IMR-90 (cell line): Measurements from ENCODE around the gene KLK5. TPM values are rescaled to one million over a fixed set of nuclear protein-coding genes. Genes with fewer than 3 reads are reported as not detected.

ENCODE experiments used
- ATAC-seq: fragments of 200-7000 bp; cut with Tn5 transposase; 2 replicates; pipeline ENCODE4 v1.9.1; 2020; ENCODE audit warnings: low read depth, mild to moderate bottlenecking, moderate library complexity
- BruUV-seq: library from RNA; stranded (reverse); fragments of 400-500 nt; replicated peaks from 2 replicates; lab custom pipeline; 2021; lab: Mats Ljungman, UMichigan
- CTCF ChIA-PET: fragments of 300-600 bp; formaldehyde crosslinking; extraction: SDS; loops from one replicate; lab custom pipeline; 2021; ENCODE audit warnings: antibody characterized with exemption; lab: Yijun Ruan, JAX
- POLR2A ChIA-PET: fragments of 300-600 bp; sonication (Branson Sonifier 250); formaldehyde crosslinking; loops from one replicate; lab custom pipeline; 2022; ENCODE audit warnings: antibody characterized with exemption; ENCODE audit not compliant: unreplicated experiment; lab: Charles Lee
- DNase-seq: peaks from one replicate; pipeline ENCODE4 v3.0.0; 2013
- H2AFZ ChIP-seq: replicated peaks from 2 replicates; pipeline ENCODE3; 2013; ENCODE audit warnings: low read length, mild to moderate bottlenecking; ENCODE audit not compliant: poor library complexity
- H2AK5ac ChIP-seq: 2 replicates; pipeline ENCODE4 v1.6.1; 2013; ENCODE audit warnings: low read depth, low read length, inconsistent platforms
- H2AK9ac ChIP-seq: replicated peaks from 2 replicates; pipeline ENCODE3; 2013; ENCODE audit warnings: mild to moderate bottlenecking, low read depth, low read length, moderate library complexity; ENCODE audit not compliant: poor library complexity
- H2BK120ac ChIP-seq: 2 replicates; pipeline ENCODE4 v1.6.1; 2013; ENCODE audit warnings: low read depth, low read length, inconsistent platforms
- H2BK15ac ChIP-seq: 3 replicates; pipeline ENCODE4 v1.6.1; 2013; ENCODE audit warnings: low read depth, low read length, inconsistent platforms
- H2BK20ac ChIP-seq: 2 replicates; pipeline ENCODE4 v1.6.1; 2013; ENCODE audit warnings: low read depth, mild to moderate bottlenecking, inconsistent platforms, low read length, moderate library complexity
- H2BK5ac ChIP-seq: 2 replicates; pipeline ENCODE4 v1.6.1; 2013; ENCODE audit warnings: mild to moderate bottlenecking, low read depth, low read length, inconsistent platforms; ENCODE audit not compliant: poor library complexity, severe bottlenecking
- H3K14ac ChIP-seq: replicated peaks from 2 replicates; pipeline ENCODE4 v1.6.1; 2013; ENCODE audit warnings: low read depth, low read length, inconsistent platforms
- H3K18ac ChIP-seq: 2 replicates; pipeline ENCODE4 v1.6.1; 2013; ENCODE audit warnings: low read depth, low read length, control low read depth
- H3K23ac ChIP-seq: 2 replicates; pipeline ENCODE4 v1.6.1; 2013; ENCODE audit warnings: low read depth, low read length, inconsistent platforms
- H3K27ac ChIP-seq: 2 replicates; pipeline ENCODE4 v1.5.1; 2013; ENCODE audit warnings: mild to moderate bottlenecking, control low read depth, low read length; ENCODE audit not compliant: insufficient read depth
- H3K27me3 ChIP-seq: 2 replicates; pipeline ENCODE4 v1.6.1; 2013; ENCODE audit warnings: low read length; ENCODE audit not compliant: control insufficient read depth, insufficient read depth
- H3K36me3 ChIP-seq: 2 replicates; pipeline ENCODE4 v1.6.1; 2013; ENCODE audit warnings: low read length, mixed read lengths; ENCODE audit not compliant: control insufficient read depth, insufficient read depth
- H3K4ac ChIP-seq: 2 replicates; pipeline ENCODE4 v1.6.1; 2013; ENCODE audit warnings: low read depth, low read length, inconsistent platforms
- H3K4me1 ChIP-seq: 2 replicates; pipeline ENCODE4 v1.6.1; 2013; ENCODE audit warnings: low read length, mixed read lengths; ENCODE audit not compliant: control insufficient read depth, insufficient read depth
- H3K4me2 ChIP-seq: 2 replicates; pipeline ENCODE4 v1.6.1; 2013; ENCODE audit warnings: low read depth, mild to moderate bottlenecking, control low read depth, low read length, moderate library complexity
- H3K4me3 ChIP-seq: 2 replicates; pipeline ENCODE4 v1.5.1; 2013; ENCODE audit warnings: low read depth, mild to moderate bottlenecking, control low read depth, low read length, moderate library complexity; ENCODE audit not compliant: insufficient read depth
- H3K56ac ChIP-seq: 2 replicates; pipeline ENCODE4 v1.6.1; 2013; ENCODE audit warnings: low read length, inconsistent platforms; ENCODE audit not compliant: insufficient read depth; ENCODE audit errors: extremely low read depth
- H3K79me1 ChIP-seq, 2 experiments: 2 replicates each; pipeline ENCODE4 v1.6.1; 2013; ENCODE audit warnings: low read length in 2 of 2, inconsistent platforms in 1 of 2, low read depth in 1 of 2
- H3K9ac ChIP-seq: 2 replicates; pipeline ENCODE4 v1.6.1; 2013; ENCODE audit warnings: low read depth, low read length, control low read depth
- H3K9me1 ChIP-seq: 2 replicates; pipeline ENCODE4 v1.6.1; 2013; ENCODE audit warnings: low read length, inconsistent platforms; ENCODE audit not compliant: insufficient read depth
- H3K9me3 ChIP-seq: 2 replicates; pipeline ENCODE4 v1.6.1; 2013; ENCODE audit warnings: low read length; ENCODE audit not compliant: control insufficient read depth, insufficient read depth
- H4K20me1 ChIP-seq: 2 replicates; pipeline ENCODE4 v1.6.1; 2013; ENCODE audit warnings: low read length, inconsistent platforms; ENCODE audit not compliant: insufficient read depth
- H4K5ac ChIP-seq: 2 replicates; pipeline ENCODE4 v1.6.1; 2013; ENCODE audit warnings: mild to moderate bottlenecking, low read depth, low read length, control low read depth
- H4K8ac ChIP-seq, 2 experiments: 2 replicates each; pipeline ENCODE4 v1.6.1; 2013; ENCODE audit warnings: low read depth in 2 of 2, low read length in 2 of 2, control low read depth in 1 of 2, inconsistent platforms in 1 of 2
- H4K91ac ChIP-seq: 2 replicates; pipeline ENCODE4 v1.6.1; 2013; ENCODE audit warnings: low read depth, low read length, inconsistent platforms; ENCODE audit not compliant: insufficient read depth
- BHLHE40 ChIP-seq: fragments of 150-350 bp; IDR thresholded peaks from 2 replicates; pipeline ENCODE4 v1.6.1; 2016; ENCODE audit warnings: mild to moderate bottlenecking, low read depth, low read length
- ELK1 ChIP-seq: fragments of 150-350 bp; IDR thresholded peaks from 2 replicates; pipeline ENCODE4 v1.6.1; 2016; ENCODE audit warnings: low read depth, mild to moderate bottlenecking, low read length, moderate library complexity, borderline replicate concordance
- MAZ ChIP-seq: IDR thresholded peaks from 2 replicates; pipeline ENCODE4 v1.6.1; 2012; ENCODE audit warnings: low read depth, mild to moderate bottlenecking, low read length, improper control_type of control experiment, moderate library complexity, borderline replicate concordance
- MXI1 ChIP-seq: IDR thresholded peaks from 2 replicates; pipeline ENCODE4 v1.6.1; 2012; ENCODE audit warnings: low read depth, mild to moderate bottlenecking, low read length, moderate library complexity, borderline replicate concordance
- POLR2A ChIP-seq: IDR thresholded peaks from 2 replicates; pipeline ENCODE4 v1.6.1; 2012; ENCODE audit warnings: mild to moderate bottlenecking, low read depth, low read length
- RAD21 ChIP-seq: IDR thresholded peaks from 2 replicates; pipeline ENCODE4 v1.6.1; 2012; ENCODE audit warnings: low read length, improper control_type of control experiment
- RFX5 ChIP-seq: IDR thresholded peaks from 2 replicates; pipeline ENCODE4 v1.8.0; 2012; ENCODE audit warnings: low read depth, mild to moderate bottlenecking, low read length, moderate library complexity
- SMC3 ChIP-seq: fragments of 150-350 bp; IDR thresholded peaks from 2 replicates; pipeline ENCODE4 v1.6.1; 2016; ENCODE audit warnings: low read depth, mild to moderate bottlenecking, antibody characterized with exemption, low read length, moderate library complexity
- USF2 ChIP-seq: fragments of 150-350 bp; IDR thresholded peaks from 2 replicates; pipeline ENCODE4 v1.6.1; 2017; ENCODE audit warnings: mild to moderate bottlenecking, antibody characterized with exemption, low read length, low read depth
- WGBS, 2 experiments: methylation state at CpG; one replicate each; pipeline versions ENCODE4 v1.1.5 to v1.1.7; 2013; ENCODE audit warnings: missing lambda C conversion rate in 2 of 2; ENCODE audit not compliant: insufficient read length in 1 of 2; ENCODE audit errors: extremely low coverage in 2 of 2; 5-methylcytosine and 5-hydroxymethylcytosine counted together
- dilution Hi-C: fragments of 300-500 bp; cut with HindIII; formaldehyde crosslinking; loops from one replicate; pipeline ENCODE4 v1.14.3; 2018; ENCODE audit warnings: low sequenced_read_pairs; ENCODE audit not compliant: unreplicated experiment
- in situ Hi-C: fragments of 300-500 bp; cut with MboI; formaldehyde crosslinking; loops from 3 replicates; pipeline ENCODE4 v1.14.3; 2019; ENCODE audit warnings: low sequenced_read_pairs, inconsistent platforms, mixed read lengths
- intact Hi-C: fragments of 100-400 bp; cut with micrococcal nuclease; formaldehyde crosslinking; loops from 2 replicates; pipeline ENCODE4 v1.10.0; 2022
- polyA plus RNA-seq, 3 experiments: library from polyadenylated mRNA; depleted of rRNA; stranded (reverse); fragments of >200 nt; gene quantifications; 2 replicates each; pipeline ENCODE4 v1.2.3, GENCODE V29; 2012; ENCODE audit warnings: low replicate concordance in 1 of 3
- total RNA-seq: library from RNA; depleted of rRNA; stranded (reverse); fragments of >200 nt; gene quantifications from 2 replicates; pipeline ENCODE4 v1.2.3, GENCODE V29; 2012

KLK5 gene
- total and polyA plus RNA-seq, 2 of the 4 experiments (the other 2 are of a cell fraction): not detected

GRCh38 chr19:50959731-50960500 is 7.1 kb upstream of the KLK5 start:
- no peak for ATAC-seq
- Histone ChIP-seq H4K20me1 (no peaks in the 10 kb centered on the region), H2AK5ac (no peak overlapping the region), H3K23ac (no peak overlapping the region), H3K36me3 (no peaks in the 10 kb centered on the region), H4K5ac (no peak overlapping the region), H3K18ac (no peak overlapping the region), H3K9me3 (peaks cover 16% of the 10 kb centered on the region; the same call in 1 of the 2 replicates), H4K91ac (no peak overlapping the region), H2AFZ (no peak overlapping the region), H2BK120ac (no peak overlapping the region), H2BK5ac (no peak overlapping the region), H3K14ac (no peak overlapping the region), H3K4me3 (no peak overlapping the region), H3K9ac (no peak overlapping the region), H2BK20ac (no peak overlapping the region), H3K4ac (no peak overlapping the region), H3K9me1 (no peaks in the 10 kb centered on the region), H3K4me2 (no peak overlapping the region), H2BK15ac (no peak overlapping the region), H3K27ac (no peak overlapping the region), H3K4me1 (no peaks in the 10 kb centered on the region), H3K56ac (no peak overlapping the region), H3K27me3 (no peaks in the 10 kb centered on the region), H4K8ac (no peak overlapping the region), H2AK9ac (no peak overlapping the region), H3K79me1 (no peaks in the 10 kb centered on the region)
- in situ Hi-C loops (no loop called here), intact Hi-C loops (no loop called here), dilution Hi-C loops (no loop called here)
- no TSS peak for BruUV-seq
- ChIA-PET POLR2A (no interaction called here), CTCF (no interaction called here)
- no peak for TF ChIP-seq MXI1
- no peak for TF ChIP-seq POLR2A
- no peak for TF ChIP-seq BHLHE40
- no peak for TF ChIP-seq SMC3
- no peak for TF ChIP-seq RAD21
- no peak for TF ChIP-seq ELK1
- no peak for TF ChIP-seq USF2
- no peak for TF ChIP-seq MAZ
- TF ChIP-seq RFX5: no peak
- WGBS, 2 experiments: 40% methylated on average over 4 of the region's 9 CpGs; no CpG with 5 or more reads in 1 of the 2 experiments
- no peak for DNase-seq
